ENCODE results near the gene ACYP1. TPM values are rescaled to one million over a fixed set of nuclear protein-coding genes. Genes with fewer than 3 reads are reported as not detected.

ACYP1 gene
- polyA plus RNA-seq (2013): 47.4 TPM

DNA sequence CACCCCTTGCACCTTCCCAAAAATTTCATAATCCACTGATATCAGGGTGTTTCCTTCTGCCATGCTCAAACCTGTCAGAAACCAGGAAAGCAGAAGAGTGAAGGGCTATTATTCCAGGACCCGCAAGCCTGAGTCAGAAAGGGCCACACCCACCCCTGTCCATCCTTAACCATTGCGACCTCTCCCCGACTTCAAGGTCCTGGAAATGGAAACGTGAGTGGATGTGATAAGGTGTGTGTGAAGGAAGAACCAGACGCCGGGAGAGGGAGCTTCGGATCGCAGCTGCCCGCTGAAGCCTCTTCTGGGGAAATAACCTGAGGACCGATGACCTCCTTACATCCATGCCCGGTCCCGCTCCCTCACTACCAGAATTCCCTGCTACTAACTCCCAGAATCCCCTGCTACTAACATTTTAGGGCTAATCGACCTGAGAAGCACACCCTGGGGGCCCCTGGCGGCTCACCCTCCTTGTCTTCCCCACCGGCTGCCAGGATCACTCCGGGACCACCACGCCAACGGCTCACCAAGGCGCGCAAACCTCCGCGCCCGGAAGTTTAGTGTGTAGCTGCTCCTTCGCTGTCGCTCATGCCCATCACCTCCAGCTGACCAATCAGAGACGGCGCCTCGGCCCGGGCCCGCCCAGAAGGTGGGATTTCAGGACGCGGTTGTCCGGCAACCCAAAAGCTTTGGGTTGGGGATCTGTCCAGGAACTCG is at the start of gene ACYP1:
ACYP1 (minus strand) TSS at position 534 of the 714 bp plus-strand sequence; CDS start at position 63, 471 bp downstream.
- Histone ChIP-seq H3K4me1 (ENCODE audit: control extremely low read depth in 1 of 4, control insufficient read depth in 4 of 4, insufficient read depth in 4 of 4, low read length in 3 of 4) (peaks cover 9 to 21% (median 15%) of the 10 kb centered on the region in 4 experiments), H3K27me3 (replicated peaks in 2 of 5; ENCODE audit: control insufficient read depth in 4 of 5, insufficient read depth in 5 of 5, low read length in 4 of 5) (no peaks in the 10 kb centered on the region), H3K9me3 (ENCODE audit: control extremely low read depth in 1 of 5, control insufficient read depth in 4 of 5, insufficient read depth in 2 of 5, low read depth in 1 of 5, low read length in 4 of 5) (no peaks in the 10 kb centered on the region), H3K36me3 (ENCODE audit: control insufficient read depth in 4 of 4, insufficient read depth in 4 of 4, low read length in 3 of 4) (peaks cover 0 to 9% (median 1%) of the 10 kb centered on the region in 4 experiments), H3K27ac (ENCODE audit: insufficient read depth in 1 of 2, low read depth in 1 of 2, low read length in 2 of 2, poor library complexity in 1 of 2, severe bottlenecking in 2 of 2) (peak within 1 kb of the TSS; percentile 69 to 76), H3K4me3 (ENCODE audit: control insufficient read depth in 1 of 7, extremely low read depth in 1 of 7, insufficient read depth in 4 of 7, low read depth in 2 of 7, low read length in 6 of 7) (peak within 1 kb of the TSS; percentile 81 to 100 (median 93))
- ChIA-PET CTCF (interaction anchor here (0.9 to 3.3 kb wide), 7 partner anchors 11 to 455 kb away, joined by 3 to 10 read pairs (median 3); no protein-coding TSS in a partner anchor), POLR2A (interaction anchor here (0.6 kb wide), 1 partner anchor 1592 kb away, joined by 5 read pairs; no protein-coding TSS in a partner anchor)
- DNase-seq: peak; percentile 85 to 89 (median 88)
- WGBS (ENCODE audit: insufficient coverage): 0% methylated on average over 20 of the region's 34 CpGs

DNA sequence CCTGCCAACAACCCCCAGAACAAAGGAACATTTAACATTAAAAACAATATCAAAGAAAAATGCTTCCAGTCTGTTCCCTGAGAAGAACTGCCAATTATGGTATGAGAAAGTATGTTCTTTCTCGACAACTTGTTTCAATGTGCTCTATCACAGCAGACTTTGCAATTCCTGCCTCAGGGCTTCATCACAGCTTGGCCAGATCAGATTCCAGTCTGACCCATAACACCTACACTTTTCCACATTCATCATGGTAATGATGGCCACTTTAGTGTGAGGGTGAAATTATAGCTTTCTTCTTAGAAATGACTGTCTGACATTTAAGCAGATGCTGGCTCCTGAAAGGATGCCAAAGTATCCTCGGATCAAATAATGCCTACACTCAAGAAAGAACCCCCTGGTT is 46.1 kb upstream of the ACYP1 start:
- Histone ChIP-seq H3K27ac (ENCODE audit: insufficient read depth in 1 of 2, low read depth in 1 of 2, low read length in 2 of 2, poor library complexity in 1 of 2, severe bottlenecking in 2 of 2) (no peak overlapping the region), H3K4me3 (ENCODE audit: control insufficient read depth in 1 of 7, extremely low read depth in 1 of 7, insufficient read depth in 4 of 7, low read depth in 2 of 7, low read length in 6 of 7) (no peak overlapping the region), H3K36me3 (ENCODE audit: control insufficient read depth in 4 of 4, insufficient read depth in 4 of 4, low read length in 3 of 4) (peaks cover 36 to 97% (median 57%) of the 10 kb centered on the region in 4 experiments), H3K27me3 (replicated peaks in 2 of 5; ENCODE audit: control insufficient read depth in 4 of 5, insufficient read depth in 5 of 5, low read length in 4 of 5) (no peaks in the 10 kb centered on the region), H3K9me3 (ENCODE audit: control extremely low read depth in 1 of 5, control insufficient read depth in 4 of 5, insufficient read depth in 2 of 5, low read depth in 1 of 5, low read length in 4 of 5) (no peaks in the 10 kb centered on the region), H3K4me1 (ENCODE audit: control extremely low read depth in 1 of 4, control insufficient read depth in 4 of 4, insufficient read depth in 4 of 4, low read length in 3 of 4) (peaks cover 0 to 3% (median 0%) of the 10 kb centered on the region in 4 experiments)
- DNase-seq: no peak
- POLR2A ChIA-PET: no interaction called here
- 83% methylated on average over 1 of the region's 2 CpGs for WGBS (ENCODE audit: insufficient coverage)
- CTCF ChIA-PET: interaction anchor here (0.5 to 3.3 kb wide), 3 partner anchors 21 to 1989 kb away, joined by 4 to 10 read pairs (median 4); no protein-coding TSS in a partner anchor

DNA sequence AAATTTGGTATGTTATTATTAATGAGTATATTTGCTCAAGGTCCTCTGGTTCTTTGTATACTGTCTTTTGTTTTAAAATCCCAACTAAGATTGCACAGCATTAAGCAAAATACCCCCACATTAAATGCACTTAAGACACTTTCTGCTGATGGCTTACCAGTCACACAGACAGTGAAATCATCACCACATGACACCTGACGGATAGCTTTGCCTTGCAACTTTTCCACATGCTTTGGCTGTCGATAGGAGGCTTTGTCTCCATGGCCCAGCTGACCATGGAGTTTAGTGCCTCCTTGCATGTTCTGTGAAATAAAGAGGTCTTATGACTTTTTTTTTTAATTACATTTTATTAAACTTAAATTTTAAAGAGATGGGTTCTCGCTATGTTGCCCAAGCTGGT is 43.4 kb upstream of the ACYP1 start:
- ChIA-PET POLR2A (interaction anchor here (0.6 kb wide), 1 partner anchor 1679 kb away, joined by 3 read pairs; no protein-coding TSS in a partner anchor), CTCF (interaction anchor here (1.1 to 3.3 kb wide), 3 partner anchors 19 to 159 kb away, joined by 3 to 10 read pairs (median 4); partner anchors contain the start of gene MLH3)
- H3K4me3 ChIP-seq (ENCODE audit: control insufficient read depth in 1 of 7, extremely low read depth in 1 of 7, insufficient read depth in 4 of 7, low read depth in 2 of 7, low read length in 6 of 7): no peak overlapping the region
- H3K4me1 ChIP-seq (ENCODE audit: control extremely low read depth in 1 of 4, control insufficient read depth in 4 of 4, insufficient read depth in 4 of 4, low read length in 3 of 4): no peaks in the 10 kb centered on the region
- H3K27ac ChIP-seq (ENCODE audit: insufficient read depth in 1 of 2, low read depth in 1 of 2, low read length in 2 of 2, poor library complexity in 1 of 2, severe bottlenecking in 2 of 2): no peak overlapping the region
- no peaks in the 10 kb centered on the region for H3K27me3 ChIP-seq (replicated peaks in 2 of 5; ENCODE audit: control insufficient read depth in 4 of 5, insufficient read depth in 5 of 5, low read length in 4 of 5)
- H3K9me3 ChIP-seq (ENCODE audit: control extremely low read depth in 1 of 5, control insufficient read depth in 4 of 5, insufficient read depth in 2 of 5, low read depth in 1 of 5, low read length in 4 of 5): no peaks in the 10 kb centered on the region
- WGBS (ENCODE audit: insufficient coverage): 50% methylated on average over 2 of the region's 3 CpGs
- peaks cover 22 to 86% (median 46%) of the 10 kb centered on the region in 4 experiments for H3K36me3 ChIP-seq (ENCODE audit: control insufficient read depth in 4 of 4, insufficient read depth in 4 of 4, low read length in 3 of 4)
- no peak for DNase-seq

DNA sequence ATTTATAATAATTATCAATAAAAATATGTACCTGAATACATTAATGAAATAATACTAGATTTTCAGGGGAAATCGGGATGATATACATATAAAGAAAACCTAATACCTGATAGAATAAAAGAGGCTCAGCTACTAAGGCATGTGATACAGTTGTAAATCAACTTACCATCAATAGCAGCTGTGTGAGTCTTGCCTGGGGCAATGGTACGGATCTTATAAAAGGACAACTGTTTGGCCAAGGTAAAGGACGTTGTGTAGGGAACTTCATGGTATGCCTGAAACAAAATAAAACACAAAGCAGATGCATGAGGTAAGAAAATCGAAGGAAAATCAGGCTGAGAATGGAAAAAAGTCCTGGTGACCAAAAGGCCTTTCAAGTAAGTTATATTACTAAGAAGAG is 37.7 kb upstream of the ACYP1 start:
- no peaks in the 10 kb centered on the region for H3K27me3 ChIP-seq (replicated peaks in 2 of 5; ENCODE audit: control insufficient read depth in 4 of 5, insufficient read depth in 5 of 5, low read length in 4 of 5)
- no peak overlapping the region for H3K27ac ChIP-seq (ENCODE audit: insufficient read depth in 1 of 2, low read depth in 1 of 2, low read length in 2 of 2, poor library complexity in 1 of 2, severe bottlenecking in 2 of 2)
- peaks cover 19 to 70% (median 48%) of the 10 kb centered on the region in 4 experiments for H3K36me3 ChIP-seq (ENCODE audit: control insufficient read depth in 4 of 4, insufficient read depth in 4 of 4, low read length in 3 of 4)
- ChIA-PET POLR2A (interaction anchor here (0.7 kb wide), 1 partner anchor 153 kb away, joined by 3 read pairs; no protein-coding TSS in a partner anchor), CTCF (interaction anchor here (0.7 to 4.7 kb wide), 3 partner anchors 13 to 476 kb away, joined by 3 to 42 read pairs (median 3); no protein-coding TSS in a partner anchor)
- no peaks in the 10 kb centered on the region for H3K9me3 ChIP-seq (ENCODE audit: control extremely low read depth in 1 of 5, control insufficient read depth in 4 of 5, insufficient read depth in 2 of 5, low read depth in 1 of 5, low read length in 4 of 5)
- no peak for DNase-seq
- no peak overlapping the region for H3K4me3 ChIP-seq (ENCODE audit: control insufficient read depth in 1 of 7, extremely low read depth in 1 of 7, insufficient read depth in 4 of 7, low read depth in 2 of 7, low read length in 6 of 7)
- 95% methylated on average over 3 of the region's 4 CpGs for WGBS (ENCODE audit: insufficient coverage)
- H3K4me1 ChIP-seq (ENCODE audit: control extremely low read depth in 1 of 4, control insufficient read depth in 4 of 4, insufficient read depth in 4 of 4, low read length in 3 of 4): no peaks in the 10 kb centered on the region

DNA sequence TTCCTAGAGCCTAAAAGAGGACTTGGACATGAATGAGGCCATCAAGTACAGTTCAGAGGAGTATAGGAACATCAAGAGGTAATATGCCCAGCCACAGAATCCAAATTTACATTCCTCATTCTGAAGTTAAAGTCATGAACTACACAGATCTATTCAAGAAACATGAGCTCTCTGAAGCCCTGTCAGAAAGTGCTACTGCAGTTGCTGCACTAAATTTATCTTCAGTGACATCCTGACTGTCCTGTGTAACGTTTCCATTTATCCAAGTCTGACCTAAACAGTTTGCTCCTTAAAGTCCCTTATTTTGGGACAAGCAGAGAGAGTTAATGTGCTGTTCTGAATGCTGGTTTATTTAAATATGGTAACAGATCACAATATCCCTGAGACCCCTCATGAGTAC is 34.9 kb upstream of the ACYP1 start:
- Histone ChIP-seq H3K4me3 (ENCODE audit: control insufficient read depth in 1 of 7, extremely low read depth in 1 of 7, insufficient read depth in 4 of 7, low read depth in 2 of 7, low read length in 6 of 7) (no peak overlapping the region), H3K27ac (ENCODE audit: insufficient read depth in 1 of 2, low read depth in 1 of 2, low read length in 2 of 2, poor library complexity in 1 of 2, severe bottlenecking in 2 of 2) (no peak overlapping the region), H3K9me3 (ENCODE audit: control extremely low read depth in 1 of 5, control insufficient read depth in 4 of 5, insufficient read depth in 2 of 5, low read depth in 1 of 5, low read length in 4 of 5) (no peaks in the 10 kb centered on the region), H3K27me3 (replicated peaks in 2 of 5; ENCODE audit: control insufficient read depth in 4 of 5, insufficient read depth in 5 of 5, low read length in 4 of 5) (no peaks in the 10 kb centered on the region), H3K36me3 (ENCODE audit: control insufficient read depth in 4 of 4, insufficient read depth in 4 of 4, low read length in 3 of 4) (peaks cover 12 to 78% (median 48%) of the 10 kb centered on the region in 4 experiments), H3K4me1 (ENCODE audit: control extremely low read depth in 1 of 4, control insufficient read depth in 4 of 4, insufficient read depth in 4 of 4, low read length in 3 of 4) (no peaks in the 10 kb centered on the region)
- ChIA-PET CTCF (interaction anchor here (0.5 to 4.7 kb wide), 5 partner anchors 10 to 499 kb away, joined by 3 to 42 read pairs (median 5); partner anchors contain the start of gene PROX2), POLR2A (no interaction called here)
- no peak for DNase-seq
- whole genome bisulfite sequencing (ENCODE audit: insufficient coverage): 100% methylated on average over 1 of the region's 1 CpG

DNA sequence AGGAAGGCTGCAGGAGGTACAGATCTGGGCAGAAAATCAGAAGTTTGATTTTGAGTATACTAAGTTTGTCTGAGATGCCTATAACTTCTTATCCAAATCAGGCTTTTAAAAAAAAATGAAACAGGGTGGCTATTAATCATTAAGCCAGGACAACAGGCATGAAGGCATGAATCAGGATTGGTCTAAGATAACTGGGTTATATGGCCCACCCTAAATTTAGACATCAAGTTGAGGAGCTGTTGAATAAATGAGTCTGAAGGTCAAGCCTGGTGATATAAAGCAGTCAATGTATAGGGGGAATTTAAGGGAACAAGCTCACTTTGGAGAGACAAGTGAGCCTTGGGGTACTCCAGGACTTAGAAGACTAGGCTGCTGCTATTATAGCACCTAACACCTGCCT is 34.4 kb upstream of the ACYP1 start:
- H3K36me3 ChIP-seq (ENCODE audit: control insufficient read depth in 4 of 4, insufficient read depth in 4 of 4, low read length in 3 of 4): peaks cover 12 to 75% (median 48%) of the 10 kb centered on the region in 4 experiments
- H3K27me3 ChIP-seq (replicated peaks in 2 of 5; ENCODE audit: control insufficient read depth in 4 of 5, insufficient read depth in 5 of 5, low read length in 4 of 5): no peaks in the 10 kb centered on the region
- H3K9me3 ChIP-seq (ENCODE audit: control extremely low read depth in 1 of 5, control insufficient read depth in 4 of 5, insufficient read depth in 2 of 5, low read depth in 1 of 5, low read length in 4 of 5): no peaks in the 10 kb centered on the region
- DNase-seq: no peak
- ChIA-PET CTCF (interaction anchor here (0.5 to 4.7 kb wide), 5 partner anchors 10 to 499 kb away, joined by 3 to 42 read pairs (median 5); partner anchors contain the start of gene PROX2), POLR2A (no interaction called here)
- H3K4me1 ChIP-seq (ENCODE audit: control extremely low read depth in 1 of 4, control insufficient read depth in 4 of 4, insufficient read depth in 4 of 4, low read length in 3 of 4): no peaks in the 10 kb centered on the region
- H3K4me3 ChIP-seq (ENCODE audit: control insufficient read depth in 1 of 7, extremely low read depth in 1 of 7, insufficient read depth in 4 of 7, low read depth in 2 of 7, low read length in 6 of 7): no peak overlapping the region
- no peak overlapping the region for H3K27ac ChIP-seq (ENCODE audit: insufficient read depth in 1 of 2, low read depth in 1 of 2, low read length in 2 of 2, poor library complexity in 1 of 2, severe bottlenecking in 2 of 2)

DNA sequence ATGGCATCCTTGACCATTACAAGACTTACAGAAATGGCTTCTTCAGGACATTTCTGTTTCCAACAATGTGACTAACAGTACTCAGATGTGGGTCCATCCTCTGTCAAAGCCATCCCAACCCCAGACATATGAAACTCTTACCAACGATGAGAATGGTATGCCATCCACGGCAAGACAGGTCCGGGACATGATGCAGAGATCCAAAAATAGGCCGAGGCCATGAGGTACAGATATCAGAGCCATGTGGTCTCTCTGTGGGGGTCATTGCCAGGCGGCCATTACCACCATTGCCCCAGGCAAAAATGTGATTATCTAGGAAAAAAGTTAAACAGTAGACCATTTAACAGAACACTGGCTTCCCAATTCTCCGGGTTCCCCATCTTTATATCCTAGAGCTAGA is 33.1 kb upstream of the ACYP1 start:
- POLR2A ChIA-PET: no interaction called here
- DNase-seq: no peak
- Histone ChIP-seq H3K4me1 (ENCODE audit: control extremely low read depth in 1 of 4, control insufficient read depth in 4 of 4, insufficient read depth in 4 of 4, low read length in 3 of 4) (no peaks in the 10 kb centered on the region), H3K27me3 (replicated peaks in 2 of 5; ENCODE audit: control insufficient read depth in 4 of 5, insufficient read depth in 5 of 5, low read length in 4 of 5) (no peaks in the 10 kb centered on the region), H3K9me3 (ENCODE audit: control extremely low read depth in 1 of 5, control insufficient read depth in 4 of 5, insufficient read depth in 2 of 5, low read depth in 1 of 5, low read length in 4 of 5) (no peaks in the 10 kb centered on the region), H3K27ac (ENCODE audit: insufficient read depth in 1 of 2, low read depth in 1 of 2, low read length in 2 of 2, poor library complexity in 1 of 2, severe bottlenecking in 2 of 2) (no peak overlapping the region), H3K4me3 (ENCODE audit: control insufficient read depth in 1 of 7, extremely low read depth in 1 of 7, insufficient read depth in 4 of 7, low read depth in 2 of 7, low read length in 6 of 7) (no peak overlapping the region), H3K36me3 (ENCODE audit: control insufficient read depth in 4 of 4, insufficient read depth in 4 of 4, low read length in 3 of 4) (peaks cover 12 to 77% (median 51%) of the 10 kb centered on the region in 4 experiments)
- CTCF ChIA-PET: interaction anchor here (1.1 to 1.4 kb wide), 2 partner anchors 9 to 237 kb away, joined by 3 to 7 read pairs; no protein-coding TSS in a partner anchor
- 96% methylated on average over 5 of the region's 6 CpGs for WGBS (ENCODE audit: insufficient coverage)

Data from common myeloid progenitor, CD34-positive (primary cell).